T47D (cell line): ENCODE measurements around the gene LFNG.
A peak's percentile ranks its signal among the peaks of the same experiment; 100 is the strongest.

Source experiments
- DNase-seq, 2 experiments: peaks; one replicate each; pipeline versions ENCODE4 v3.0.0 to v3.0.0-alpha.2; 2011 to 2012; ENCODE audit warnings: low read depth in 1 of 2, low spot score in 1 of 2
- JUND ChIP-seq: IDR thresholded peaks from 2 replicates; pipeline ENCODE4 v1.6.1; 2012; ENCODE audit warnings: low read depth
- in situ Hi-C: cut with HindIII; loops from 2 replicates; pipeline ENCODE4 v1.10.0; 2016; ENCODE audit warnings: low sequenced_read_pairs, low pct_unique_long_range_greater_than_20kb

Gene LFNG

DNA sequence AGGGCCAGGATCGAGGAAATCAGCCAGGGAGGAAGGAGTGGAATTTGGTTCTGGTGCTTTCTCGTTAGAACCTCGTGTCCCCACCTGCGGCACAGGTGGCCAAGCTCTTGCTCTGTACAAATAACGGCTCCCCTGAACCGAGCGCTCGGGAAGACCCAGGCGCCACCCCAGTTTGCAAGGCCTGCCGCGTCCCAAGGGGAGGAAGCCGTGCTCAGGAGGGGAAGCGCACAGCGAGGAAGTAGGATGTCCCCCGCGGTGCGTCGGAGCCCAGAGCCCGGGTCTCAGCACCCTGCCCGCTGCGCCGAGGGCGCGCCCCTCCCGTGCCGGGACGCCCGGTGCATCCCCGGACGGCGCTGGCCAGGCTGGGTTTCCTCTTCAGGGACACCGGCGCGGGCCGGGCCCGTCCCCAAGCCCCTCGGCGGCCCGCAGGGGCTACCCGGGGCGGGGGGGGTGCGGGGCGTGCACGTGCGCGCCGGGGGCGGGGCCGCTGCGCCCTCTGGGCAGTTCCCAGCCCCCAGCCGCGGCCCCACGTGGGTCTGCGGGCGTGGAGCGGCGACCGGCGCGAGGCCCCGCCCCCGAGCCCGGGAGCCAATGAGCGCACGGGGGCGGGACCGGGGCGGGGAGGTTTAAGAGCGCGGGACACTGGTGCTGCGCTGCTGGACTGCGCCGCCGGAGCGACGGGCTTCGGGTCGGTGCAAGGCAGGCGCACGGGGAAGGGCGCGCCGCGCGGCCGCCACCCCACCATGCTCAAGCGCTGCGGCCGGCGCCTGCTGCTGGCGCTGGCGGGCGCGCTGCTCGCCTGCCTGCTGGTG, at the start of gene LFNG:
TSS of gene LFNG (plus strand) at position 656 of the 812 bp plus-strand sequence. CDS start at position 744, 88 bp downstream.
- no peak for TF ChIP-seq JUND
- in situ Hi-C loops = no loop called here
- peak; percentile 96 to 99 for DNase-seq

GRCh38 chr7:2470204-2471021, 49.2 kb upstream of the LFNG start:
- in situ Hi-C loops = no loop called here
- no peak for TF ChIP-seq JUND
- DNase-seq = no peak

DNA sequence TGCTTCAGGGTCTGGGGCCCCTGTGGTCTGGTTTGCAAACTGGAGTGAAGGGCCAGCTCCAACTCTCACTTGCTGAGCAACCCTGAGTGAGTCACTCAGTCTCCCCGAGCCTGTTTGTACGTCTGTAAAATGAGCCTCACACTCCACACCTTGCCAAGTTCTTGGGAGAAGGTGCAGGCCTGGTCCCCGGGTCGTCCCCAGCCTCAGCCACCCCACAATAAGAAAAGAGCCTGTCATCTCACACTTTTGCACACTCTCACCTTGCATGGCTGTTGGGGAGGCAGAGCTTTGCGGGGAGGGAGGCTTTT, 48.6 kb upstream of the LFNG start:
- TF ChIP-seq JUND = no peak
- in situ Hi-C loops = no loop called here
- DNase-seq = no peak

DNA sequence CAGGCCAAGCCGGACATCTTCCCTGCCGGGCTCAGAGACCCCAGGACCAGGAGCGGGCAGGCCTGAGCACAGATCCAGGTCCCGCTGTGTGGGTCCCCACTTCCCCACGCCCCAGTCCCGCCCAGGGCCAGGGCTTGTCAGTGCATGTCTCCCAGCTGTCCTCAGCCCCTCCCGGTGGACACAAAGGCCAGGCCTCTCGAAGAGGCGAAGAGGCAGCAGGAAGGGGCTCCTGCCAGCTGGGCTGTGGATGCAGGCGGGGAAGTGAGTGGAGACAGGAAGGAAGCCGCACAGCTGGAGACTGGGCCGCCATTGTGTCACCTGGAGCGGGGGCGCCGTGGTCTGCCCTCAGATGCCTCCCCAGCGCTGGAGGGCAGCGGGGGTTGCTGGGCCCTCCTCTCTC, 48.2 kb upstream of the LFNG start:
- in situ Hi-C loops = no loop called here
- no peak for TF ChIP-seq JUND
- no peak for DNase-seq

GRCh38 chr7:2472739-2473138, 46.8 kb upstream of the LFNG start:
- in situ Hi-C loops = no loop called here
- no peak for TF ChIP-seq JUND
- peak in 1 of 2 experiments; percentile 46 for DNase-seq

- in situ Hi-C loops = no loop called here
- TF ChIP-seq JUND = no peak
- no peak for DNase-seq
Observed at GRCh38 chr7:2473496-2474180, 45.9 kb upstream of the LFNG start.

DNA sequence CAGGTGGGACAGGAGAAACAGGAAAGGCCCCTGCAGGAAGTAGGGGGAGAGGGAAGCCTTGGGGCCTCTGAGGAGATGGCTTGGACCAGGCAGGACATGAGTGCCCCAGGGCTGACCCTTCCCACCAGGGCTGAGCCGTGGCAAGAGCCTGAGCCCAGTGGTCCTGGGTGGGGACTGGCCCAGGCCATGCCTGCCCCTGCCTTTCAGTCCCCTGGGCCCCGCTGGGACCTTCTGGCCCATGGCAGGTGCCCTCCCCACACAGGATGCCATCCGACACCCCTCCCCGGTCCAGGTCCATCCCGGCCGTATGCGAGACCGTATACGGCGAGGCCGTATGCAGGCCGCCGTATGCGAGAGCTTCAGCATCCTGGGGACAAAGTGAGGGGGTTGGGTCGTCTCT, 45.4 kb upstream of the LFNG start:
- DNase-seq = no peak
- in situ Hi-C loops = no loop called here
- no peak for TF ChIP-seq JUND

DNA sequence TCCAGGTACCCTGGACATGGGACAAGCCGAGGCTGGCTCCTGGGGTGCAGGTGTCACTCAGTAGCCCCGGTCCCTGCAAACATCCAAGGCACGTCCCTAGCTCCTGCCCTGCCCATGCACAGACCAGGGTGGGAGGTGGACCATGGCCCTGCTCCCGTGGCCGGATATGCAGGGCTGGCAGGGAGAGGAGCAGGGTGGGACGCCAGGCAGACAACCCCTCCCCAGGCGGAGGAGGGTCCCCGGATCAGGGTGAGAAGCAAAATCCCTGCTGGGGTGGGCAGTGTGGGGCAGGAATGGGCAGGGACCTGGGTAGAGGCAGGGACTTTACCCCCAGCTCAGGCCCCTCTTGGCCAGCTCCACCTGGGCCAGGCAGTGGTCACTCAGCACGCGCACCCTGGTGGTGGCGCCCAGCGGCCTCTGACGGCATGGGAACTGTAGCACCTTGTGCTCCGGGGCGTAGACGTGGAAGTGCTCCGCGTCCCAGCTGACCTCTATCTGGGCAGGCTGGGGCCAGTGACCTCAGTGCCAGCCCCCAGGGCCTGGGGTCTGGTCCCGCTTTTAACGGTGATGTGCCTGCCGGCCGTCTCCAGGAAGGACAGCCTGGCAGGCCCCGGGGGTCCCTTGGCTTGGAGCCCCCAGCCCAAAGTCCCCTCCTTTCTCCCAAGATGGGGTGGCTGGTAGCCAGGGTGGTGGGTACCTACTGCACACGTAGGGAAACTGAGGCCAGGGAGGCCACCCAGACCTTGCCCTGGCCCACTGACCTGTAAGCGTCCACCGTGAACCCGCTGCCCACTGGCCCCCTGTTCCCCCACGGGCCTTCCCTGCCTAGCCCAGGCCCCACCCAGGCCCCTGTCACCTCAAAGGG, 44.5 kb upstream of the LFNG start:
- in situ Hi-C loops = no loop called here
- no peak for DNase-seq
- no peak for TF ChIP-seq JUND

- DNase-seq = no peak
- no peak for TF ChIP-seq JUND
- in situ Hi-C loops = no loop called here
Observed at GRCh38 chr7:2475678-2476015, 43.9 kb upstream of the LFNG start.

- DNase-seq = no peak
- no peak for TF ChIP-seq JUND
Observed at GRCh38 chr7:2476298-2476697, 43.3 kb upstream of the LFNG start, which contains the start of gene GRIFIN. TSS of gene GRIFIN (minus strand) at chr7:2476398. CDS start at chr7:2476383, 15 bp downstream.

GRCh38 chr7:2476776-2477446, 42.7 kb upstream of the LFNG start:
- no peak for DNase-seq
- in situ Hi-C loops = no loop called here
- no peak for TF ChIP-seq JUND

More at GRCh38 chr7:2476298-2476697, 43.3 kb upstream of the LFNG start, which contains the start of gene GRIFIN:
- in situ Hi-C loops = no loop called here
